Activated CD4-positive, alpha-beta T cell treated with anti-CD3 and anti-CD28 coated beads for 4 hours (primary cell): ENCODE measurements around the gene TMEM121B.
"Not testable (repeated sequence)": the region's sequence is repeated elsewhere in the genome, so short reads cannot be mapped to it uniquely, and the experiment has no call there.

Source experiments
- DNase-seq, 2 donors: peaks; one replicate each; pipeline ENCODE4 v3.0.0-alpha.2; 2020

The TMEM121B gene

GRCh38 chr22:17121233-17122195, at the start of gene TMEM121B:
Gene TMEM121B, minus strand, starts transcription at chr22:17121360. Its CDS starts 233 bp downstream, at chr22:17121127.
- DNase-seq: no peak

- no peak for DNase-seq
Measured at GRCh38 chr22:17167486-17167885, 46.3 kb upstream of the TMEM121B start.

DNA sequence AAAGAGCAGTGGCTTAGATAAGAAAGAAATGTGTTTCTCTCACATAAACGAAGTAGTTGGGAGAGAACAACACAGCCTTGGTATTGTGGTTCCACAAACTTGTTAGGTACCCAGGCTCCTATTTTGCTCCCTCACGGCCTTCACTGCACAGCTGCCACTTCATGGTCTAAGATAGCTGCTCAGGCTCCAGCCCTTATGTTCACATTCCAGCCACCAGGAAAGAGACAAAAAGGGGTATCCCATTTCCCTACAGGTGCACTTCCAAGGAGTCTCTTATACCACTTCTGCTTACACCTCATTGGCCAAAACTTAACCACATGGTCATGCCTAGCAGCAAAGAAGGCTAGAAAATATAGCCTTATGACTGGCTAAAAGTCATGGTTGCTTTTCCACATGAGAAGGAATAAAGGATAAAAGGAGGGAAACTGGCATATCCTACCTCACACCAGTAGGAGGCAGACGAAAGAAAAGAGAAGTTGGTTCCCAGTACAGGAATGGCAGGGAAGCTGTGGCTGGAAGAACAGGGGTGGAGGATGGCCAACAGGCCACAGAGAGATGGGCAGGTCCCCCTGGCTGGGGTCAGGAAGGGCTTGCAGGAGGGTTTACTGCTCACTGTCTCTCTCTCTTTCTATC, 43.3 kb upstream of the TMEM121B start:
- DNase-seq: no peak

GRCh38 chr22:17162731-17163130, 41.6 kb upstream of the TMEM121B start:
- DNase-seq: no peak

- DNase-seq: no peak
Measured at GRCh38 chr22:17161991-17162390, 40.8 kb upstream of the TMEM121B start.

DNA sequence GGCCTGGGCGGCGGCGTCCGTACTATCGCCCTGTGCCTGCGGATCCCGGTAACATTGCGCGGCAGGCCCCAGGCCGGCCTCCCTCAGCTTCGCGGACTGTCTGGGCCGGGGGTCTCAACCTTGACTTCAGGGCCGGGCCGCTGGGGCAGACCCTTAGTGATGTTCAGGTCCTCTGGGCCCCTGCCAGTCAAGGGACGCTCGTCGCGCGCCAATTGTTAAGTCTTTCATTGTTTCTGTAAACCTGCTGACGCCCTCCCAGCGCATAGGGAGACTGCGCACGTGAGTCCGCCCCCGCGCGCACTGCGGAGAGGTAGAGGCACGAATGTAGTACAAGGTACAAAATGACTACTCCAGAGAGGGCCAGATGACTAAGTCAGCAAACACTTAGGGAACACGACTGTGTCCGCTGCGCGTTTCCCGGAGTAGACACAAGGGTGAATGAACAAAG, 38.4 kb upstream of the TMEM121B start:
- peak; percentile 57 to 61 for DNase-seq

GRCh38 chr22:17158568-17159503, 37.7 kb upstream of the TMEM121B start, which contains the start of gene HDHD5:
Gene HDHD5, minus strand, starts transcription at chr22:17159277. Its CDS starts 26 bp downstream, at chr22:17159251.
- peak; percentile 89 to 93 for DNase-seq

GRCh38 chr22:17158176-17158567, 37.0 kb upstream of the TMEM121B start:
- no peak for DNase-seq

GRCh38 chr22:17157714-17158113, 36.6 kb upstream of the TMEM121B start:
- no peak for DNase-seq

GRCh38 chr22:17155941-17156340, 34.8 kb upstream of the TMEM121B start:
- no peak for DNase-seq

DNA sequence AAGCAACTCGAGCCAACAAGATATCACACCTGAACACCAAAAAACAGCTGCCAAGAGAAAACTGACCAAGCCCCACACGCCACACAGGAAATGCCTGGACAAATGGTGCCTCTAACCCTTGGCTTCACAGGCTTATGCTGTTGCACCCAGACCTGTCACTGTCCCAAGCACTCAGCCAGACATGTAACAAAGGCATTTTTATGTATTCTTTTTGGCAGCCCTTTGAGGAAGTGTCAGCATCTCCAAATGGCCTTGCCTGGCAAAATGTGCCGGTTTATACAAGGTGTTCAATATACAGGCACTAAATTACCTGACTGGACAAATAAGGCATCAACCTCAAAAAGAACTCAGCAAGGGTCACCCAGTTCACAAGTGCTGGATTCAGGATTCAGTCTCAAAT, 31.8 kb upstream of the TMEM121B start:
- no peak for DNase-seq

GRCh38 chr22:17152340-17152739, 31.2 kb upstream of the TMEM121B start:
- DNase-seq: no peak

DNA sequence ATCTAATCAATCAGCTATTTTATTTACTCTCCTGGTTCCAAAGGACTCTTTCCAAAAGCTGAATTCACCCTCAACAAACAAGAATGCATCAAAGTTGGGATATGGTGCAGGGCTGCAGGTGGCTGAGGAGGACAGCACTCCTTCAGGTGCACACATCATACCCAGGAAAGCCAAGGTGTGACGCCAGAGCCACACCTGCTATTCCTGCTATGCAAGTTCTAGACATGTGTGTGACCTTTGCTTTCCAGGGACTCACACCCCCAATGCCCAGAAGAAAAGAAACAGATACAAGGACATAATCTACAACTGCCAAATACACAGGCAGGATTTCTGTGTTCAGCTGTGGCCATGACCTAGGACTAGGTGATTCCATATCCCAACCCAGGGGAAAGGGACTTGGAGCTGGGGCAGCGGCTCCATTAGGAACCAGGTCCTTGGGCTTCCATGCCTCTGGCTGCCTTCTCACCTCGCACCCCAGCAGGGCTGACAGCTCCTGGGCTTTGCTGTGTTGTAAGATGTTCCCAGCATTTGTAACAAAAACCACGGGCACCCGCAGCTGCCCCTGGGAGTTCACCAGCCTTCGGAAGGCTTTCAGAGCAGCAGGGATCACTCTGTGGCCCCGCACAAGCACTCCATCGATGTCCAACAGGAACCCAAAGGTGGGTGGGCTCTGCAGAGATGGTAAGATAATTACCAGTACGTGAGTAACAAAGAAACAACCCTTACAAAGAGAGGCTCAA, 28.1 kb upstream of the TMEM121B start:
- DNase-seq: no peak

DNA sequence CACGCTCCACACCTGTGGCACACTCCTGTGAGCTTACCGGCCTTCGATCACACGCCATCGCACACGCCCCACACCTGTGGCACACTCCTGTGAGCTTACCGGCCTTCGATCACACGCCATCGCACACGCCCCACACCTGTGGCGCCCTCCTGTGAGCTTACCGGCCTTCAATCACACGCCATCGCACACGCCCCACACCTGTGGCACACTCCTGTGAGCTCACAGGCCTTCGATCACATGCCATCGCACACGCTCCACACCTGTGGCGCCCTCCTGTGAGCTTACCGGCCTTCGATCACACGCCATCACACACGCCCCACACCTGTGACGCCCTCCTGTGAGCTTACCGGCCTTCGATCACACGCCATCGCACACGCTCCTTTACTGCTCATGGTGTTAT, 26.3 kb upstream of the TMEM121B start:
- DNase-seq: not testable (repeated sequence)

- DNase-seq: no peak
Measured at GRCh38 chr22:17145021-17145680, 24.0 kb upstream of the TMEM121B start.

DNA sequence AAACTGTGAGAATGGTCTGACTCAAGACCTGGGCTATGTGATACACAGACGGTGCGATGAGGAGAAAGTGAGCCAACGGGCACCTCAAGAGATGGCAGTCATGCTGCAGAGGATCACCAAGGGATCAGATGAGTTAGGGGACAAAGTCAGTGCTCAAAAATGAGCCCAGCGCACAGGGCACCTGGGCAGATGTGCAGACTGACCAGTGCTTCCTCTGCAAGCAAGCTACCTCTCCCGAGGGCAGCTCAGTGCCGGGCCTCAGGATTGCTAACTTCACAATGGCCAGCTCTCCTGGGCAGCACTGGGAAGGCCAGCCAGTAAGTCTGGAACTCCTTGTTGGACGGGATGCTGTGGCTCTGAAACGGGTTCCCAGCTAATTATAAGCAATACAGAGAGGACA, 22.7 kb upstream of the TMEM121B start:
- DNase-seq: no peak

GRCh38 chr22:17143101-17143500, 21.9 kb upstream of the TMEM121B start:
- DNase-seq: no peak

- DNase-seq: no peak
Measured at GRCh38 chr22:17140826-17141766, 19.9 kb upstream of the TMEM121B start.

DNA sequence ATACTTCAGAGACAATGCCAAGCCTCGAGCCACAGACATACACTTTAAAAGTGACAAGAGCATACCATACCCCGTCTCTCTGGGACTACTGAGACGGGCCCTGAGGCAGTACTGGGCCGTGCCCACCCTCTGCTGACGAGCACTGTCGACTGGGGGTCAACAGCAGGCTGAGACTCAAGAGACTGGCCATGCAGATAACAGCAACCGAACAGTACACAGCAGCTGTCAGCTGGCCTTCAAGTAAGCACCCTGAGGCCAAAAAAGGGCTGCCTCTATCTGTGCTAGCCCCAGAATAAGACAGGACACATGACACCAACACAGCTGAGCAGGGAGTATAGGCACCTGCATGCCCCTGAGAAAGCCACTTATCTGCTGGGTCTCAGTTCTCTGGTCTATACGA, 18.9 kb upstream of the TMEM121B start:
- no peak for DNase-seq

- DNase-seq: no peak
Measured at GRCh38 chr22:17138513-17138912, 17.4 kb upstream of the TMEM121B start.
